NCI-H1417 (cell line): ENCODE results near the gene APCDD1L.

ENCODE experiments used
- DNase-seq, 3 experiments: peaks; one replicate each; lab custom pipeline; 2025; lab: John Stamatoyannopoulos, UW

The APCDD1L gene

DNA sequence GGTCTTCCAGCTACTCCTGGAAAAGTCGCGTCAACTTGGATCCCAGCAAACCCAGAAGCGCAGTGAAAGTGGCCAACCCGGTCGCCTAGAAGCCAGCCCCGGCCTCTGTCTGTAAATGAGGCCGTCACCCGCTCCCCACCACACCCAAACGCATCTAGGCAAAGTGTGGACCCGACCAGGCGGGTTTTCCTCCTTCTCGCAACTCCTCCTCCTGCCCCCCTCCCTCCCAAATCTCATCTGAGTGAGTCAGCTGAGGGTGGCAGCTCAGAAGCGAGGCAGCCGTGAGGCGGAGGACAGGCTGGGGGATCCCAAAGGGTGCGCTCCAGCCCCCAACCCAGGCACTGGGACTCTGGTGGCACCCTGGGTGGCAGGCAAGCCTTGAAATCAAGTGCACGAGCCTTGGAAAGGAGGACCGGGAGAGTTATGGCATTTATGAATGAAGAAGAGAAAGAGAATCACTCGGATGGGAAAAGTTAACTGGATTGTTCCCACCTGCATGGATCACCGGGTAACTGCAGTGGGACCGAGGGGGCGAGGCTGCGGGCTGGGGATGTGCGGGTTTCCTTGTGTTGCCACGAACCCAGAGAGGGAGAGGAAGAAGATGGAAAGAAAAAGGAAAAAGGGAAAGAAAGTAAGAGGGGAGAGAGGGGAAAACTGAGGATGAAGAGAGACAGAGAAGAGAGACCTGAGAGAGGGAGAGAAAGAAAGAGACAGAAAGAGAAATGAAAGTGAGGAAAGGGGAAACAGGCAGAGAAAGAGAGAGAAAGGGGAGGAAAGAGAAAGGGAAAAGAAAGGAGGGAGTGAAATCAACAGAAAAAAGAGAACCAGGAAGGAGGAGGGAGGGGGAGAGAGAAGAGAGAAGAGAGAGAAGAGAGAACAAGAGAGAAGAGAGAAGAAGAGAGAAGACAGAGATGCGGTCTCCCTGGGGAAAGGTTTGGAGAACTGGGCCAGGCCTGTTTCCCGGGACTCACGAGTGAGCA is at the start of gene APCDD1L:
TSS of gene APCDD1L (minus strand) at position 167 of the 980 bp plus-strand sequence. CDS start 692 bp downstream, outside the sequence.
- DNase-seq = no peak

DNA sequence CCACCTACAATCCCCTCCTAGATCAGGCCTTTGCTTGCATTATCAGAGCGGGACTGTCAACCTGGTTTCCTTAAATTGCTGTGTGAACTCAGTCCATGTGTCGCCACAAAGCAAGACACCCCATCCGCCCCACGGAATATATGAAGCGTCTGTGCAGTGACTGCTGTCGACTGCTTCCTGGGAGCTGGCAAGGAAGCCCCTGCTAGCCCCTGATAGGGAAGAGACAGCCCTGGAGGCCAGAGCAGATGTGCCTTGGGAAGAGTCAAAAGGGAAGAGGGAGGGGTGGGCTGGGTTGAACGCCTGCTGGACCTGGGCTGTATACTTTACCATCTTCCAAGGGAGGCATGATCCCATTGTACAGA is 44.1 kb upstream of the APCDD1L start:
- DNase-seq = no peak

DNA sequence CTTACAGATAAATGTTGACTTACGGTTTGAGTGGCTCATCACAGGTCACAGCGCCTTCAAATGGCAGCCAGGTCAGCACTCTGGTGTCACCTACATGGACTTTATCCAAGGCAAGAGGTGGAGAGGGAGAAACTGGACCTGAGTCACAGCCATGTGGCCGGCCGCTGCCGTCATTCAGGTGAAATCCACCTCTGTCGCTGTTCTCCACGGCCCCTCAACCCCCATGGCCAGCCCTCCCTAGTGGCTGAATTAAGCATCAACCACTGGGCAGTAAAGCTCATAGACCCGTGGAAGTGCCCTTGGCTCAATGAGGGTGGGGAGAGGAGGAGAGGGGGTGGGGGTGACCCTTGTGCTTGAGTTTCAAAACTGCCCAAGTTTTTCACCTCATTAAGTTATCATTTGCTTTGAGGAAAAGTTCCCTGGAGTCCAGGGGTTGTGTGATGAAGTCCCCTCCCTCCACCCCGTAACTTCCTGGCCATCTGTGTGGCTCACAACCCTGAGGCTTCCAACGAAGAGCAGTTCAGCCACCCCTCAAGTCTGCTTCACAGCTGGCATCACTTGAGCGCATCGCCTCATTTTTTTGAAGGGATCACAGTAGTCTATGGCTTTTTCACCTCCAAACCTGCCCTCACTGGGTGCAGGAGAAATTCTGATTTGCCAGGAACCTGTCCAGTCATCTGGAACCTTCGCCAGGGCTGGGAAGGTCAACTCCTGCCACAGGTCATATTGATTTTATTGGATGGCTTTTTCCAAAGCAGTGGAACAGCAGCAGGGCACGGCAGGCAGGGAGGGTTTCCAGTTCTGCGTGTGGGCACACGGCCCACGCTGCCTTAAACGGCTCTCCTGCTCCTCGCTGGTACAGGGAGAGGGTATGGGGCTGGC is 43.5 kb upstream of the APCDD1L start:
- DNase-seq = no peak

DNA sequence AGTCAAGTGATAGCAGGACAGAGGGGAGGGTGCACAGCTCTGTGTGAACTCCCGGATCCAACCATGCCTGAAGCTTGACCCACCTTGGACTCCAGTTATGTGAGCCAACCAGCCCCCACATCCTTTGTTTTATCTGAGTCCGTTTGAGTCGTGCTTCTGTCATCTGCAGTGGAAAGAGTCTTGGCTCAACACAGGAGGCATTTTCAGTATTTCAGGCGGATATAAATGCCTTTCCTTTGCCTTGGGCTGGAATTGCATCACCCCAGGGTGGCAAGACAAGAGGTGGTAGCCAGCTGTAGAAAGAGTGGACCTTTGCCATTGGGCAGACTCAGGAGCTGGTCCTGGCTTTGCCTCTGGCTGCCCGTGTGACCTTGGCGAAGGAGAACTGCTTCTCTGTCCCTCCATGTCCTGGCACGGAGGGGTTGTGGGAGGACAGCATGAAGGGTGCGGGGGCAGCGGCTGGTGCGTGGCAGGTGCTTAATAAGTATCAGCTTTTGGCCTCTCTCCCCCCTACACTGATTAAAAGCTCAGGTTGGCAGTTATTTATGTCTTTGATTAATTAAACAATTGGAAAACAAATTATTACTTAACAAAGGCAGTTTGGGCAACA is 42.6 kb upstream of the APCDD1L start:
- no peak for DNase-seq

DNA sequence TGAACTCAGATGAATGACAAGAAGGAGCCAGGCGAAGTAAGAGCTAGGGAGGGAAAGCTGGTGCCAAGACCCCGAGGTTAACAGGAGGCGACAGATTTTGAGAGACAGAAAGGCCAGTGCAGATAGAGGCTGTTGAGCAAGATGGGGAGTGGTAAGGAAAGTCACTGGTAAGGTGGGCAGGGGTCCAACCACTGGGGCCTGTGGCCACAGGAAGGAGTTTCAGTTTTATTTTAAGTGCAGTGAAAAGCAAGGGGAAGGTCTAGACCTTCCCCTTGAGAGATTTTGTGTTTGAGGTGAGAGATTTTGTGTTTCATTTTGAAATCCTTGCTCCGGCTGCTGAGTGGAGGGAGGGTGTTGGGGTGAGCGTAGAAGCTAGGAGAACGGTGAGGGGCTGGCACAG is 41.8 kb upstream of the APCDD1L start:
- DNase-seq = no peak

DNA sequence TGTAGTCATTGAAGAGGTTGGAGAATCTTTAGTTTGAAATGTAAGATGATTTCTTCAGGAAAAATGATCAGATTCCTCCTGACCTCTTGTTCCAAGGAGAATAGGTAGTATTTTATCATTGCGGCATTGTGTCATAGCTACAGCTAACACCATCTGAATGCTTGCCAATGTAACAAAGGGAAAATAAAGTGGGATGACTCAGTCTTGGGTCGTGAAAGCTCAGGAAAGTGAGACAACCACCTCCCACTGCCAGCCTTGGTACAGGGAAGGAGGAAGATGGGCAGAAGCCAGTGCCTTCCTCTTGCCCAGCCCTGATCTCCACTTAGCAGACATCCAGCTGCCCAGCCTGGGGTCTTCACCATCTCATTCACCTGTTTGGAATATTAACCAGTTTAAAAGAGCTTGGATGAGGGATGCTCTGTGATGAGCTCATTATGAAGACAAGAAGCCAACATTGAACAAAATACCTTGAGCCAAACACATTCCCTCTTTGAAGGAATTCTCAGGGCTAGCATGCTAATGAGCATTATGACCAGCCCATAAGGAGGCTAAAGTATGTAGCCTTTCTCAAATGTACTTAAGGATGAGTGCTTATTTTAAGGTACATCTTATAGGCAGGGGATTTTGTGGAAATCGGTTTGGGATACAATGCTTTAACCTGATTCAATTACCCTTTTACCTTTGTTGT is 40.0 kb upstream of the APCDD1L start:
- no peak for DNase-seq

DNA sequence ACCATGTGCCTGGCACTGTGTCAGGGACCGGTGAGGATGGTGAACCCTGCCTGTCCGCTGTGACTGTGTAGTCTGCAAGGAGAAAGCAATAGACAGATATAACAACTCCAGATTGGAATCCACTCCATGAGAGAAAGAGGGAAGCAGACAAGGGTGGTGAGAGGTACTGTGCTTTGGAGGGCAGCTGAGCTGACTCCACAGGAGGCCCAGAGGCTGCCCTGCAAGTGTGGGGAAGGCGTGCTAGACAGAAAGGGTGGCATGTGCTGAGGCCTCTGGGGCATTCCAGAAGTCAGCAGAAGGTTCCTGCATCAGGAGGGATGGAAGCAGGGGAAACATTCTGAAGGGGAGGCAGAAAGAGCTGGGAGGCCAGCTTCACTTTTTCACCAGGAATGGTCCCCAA is 39.3 kb upstream of the APCDD1L start:
- no peak for DNase-seq

DNA sequence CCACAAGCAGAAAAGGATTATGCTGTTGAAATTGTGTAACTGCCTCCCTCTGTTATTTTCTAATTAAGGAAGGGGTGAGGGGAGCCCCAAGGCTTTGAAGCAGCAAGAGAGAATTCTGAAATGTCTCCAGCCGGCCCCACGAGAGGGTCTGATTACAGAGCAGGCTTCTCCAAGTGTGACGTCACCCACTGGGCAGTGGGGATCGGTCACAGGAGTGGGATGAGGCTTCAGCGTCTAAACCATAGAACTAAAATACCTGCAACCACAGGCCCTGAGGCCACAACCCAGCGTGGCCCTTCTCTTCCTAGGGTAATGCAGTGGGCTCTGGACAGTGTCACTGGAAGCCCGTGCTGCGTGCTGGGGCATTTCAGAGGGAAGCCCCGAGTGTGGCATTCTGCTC is 38.6 kb upstream of the APCDD1L start:
- DNase-seq = no peak

DNA sequence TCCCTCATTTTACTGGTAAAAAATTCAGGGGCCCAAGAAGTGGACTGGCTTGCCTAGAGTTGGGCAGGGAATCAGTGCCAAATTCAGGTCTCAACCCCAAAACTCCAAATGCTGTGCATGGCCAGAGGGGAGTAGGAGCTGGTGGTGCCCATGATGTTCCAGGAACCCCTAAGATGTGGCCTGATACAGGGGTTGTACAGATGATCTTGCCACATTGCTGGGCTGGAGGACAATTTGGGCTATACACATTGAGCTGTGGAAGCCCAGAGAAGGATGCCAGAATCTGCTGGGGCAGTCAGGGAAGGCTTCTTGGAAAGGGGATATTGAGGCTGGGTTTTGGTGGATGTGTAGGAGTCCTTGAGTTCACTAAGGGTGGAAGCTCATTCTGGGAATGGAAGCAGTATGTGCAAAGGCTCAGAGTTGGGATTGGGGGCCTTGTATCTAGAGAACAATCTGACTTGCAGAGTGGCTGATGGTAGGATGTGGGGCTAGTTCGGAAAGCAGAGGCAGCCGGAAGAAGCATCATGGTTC is 38.0 kb upstream of the APCDD1L start:
- no peak for DNase-seq

DNA sequence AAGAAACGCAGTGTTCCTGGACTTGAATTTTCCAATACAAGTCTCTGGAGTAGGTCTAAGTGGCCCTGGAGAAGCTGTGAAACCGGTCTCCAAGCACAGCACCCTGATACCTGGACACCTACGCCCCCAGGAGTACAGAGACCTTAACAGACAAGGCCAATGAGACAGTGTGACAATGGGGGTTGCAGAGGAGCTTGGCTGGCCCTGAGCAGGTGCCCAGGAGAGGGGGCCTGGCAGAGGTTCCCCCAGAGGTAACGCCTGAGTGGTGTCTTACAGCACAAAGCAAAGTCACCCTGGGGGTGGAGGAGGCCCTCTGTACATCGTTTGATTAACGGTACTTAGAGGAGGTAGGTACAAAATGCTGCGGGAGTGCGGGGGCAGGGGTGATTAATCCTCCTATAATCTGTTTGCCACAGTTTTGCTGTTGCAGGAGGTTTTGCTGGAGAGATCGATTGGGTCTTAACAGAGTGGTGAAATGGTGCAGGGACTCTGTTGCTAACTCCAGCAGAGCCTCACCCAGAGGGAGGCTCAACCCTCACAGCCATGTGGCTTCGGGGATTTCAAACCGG is 37.3 kb upstream of the APCDD1L start:
- no peak for DNase-seq

DNA sequence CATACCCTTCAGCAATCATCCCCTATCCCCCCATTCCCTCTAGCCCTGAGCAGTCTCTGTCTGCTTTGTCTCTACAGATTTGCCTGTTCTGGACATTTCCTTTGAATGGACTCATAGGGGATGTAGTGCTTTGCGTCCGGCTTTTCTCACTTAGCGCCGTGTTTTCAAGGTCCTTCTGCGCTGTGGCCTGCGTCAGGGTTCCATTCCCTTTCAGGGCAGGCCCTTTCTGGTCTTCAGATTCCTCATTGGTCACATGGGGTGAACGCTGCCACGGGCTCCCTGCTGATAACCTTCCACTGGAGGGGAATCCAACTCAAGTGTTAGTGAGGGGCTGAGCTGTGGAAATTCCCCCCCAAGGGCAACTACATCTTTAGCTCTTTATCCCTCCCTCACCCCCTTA is 36.4 kb upstream of the APCDD1L start:
- DNase-seq = no peak

DNA sequence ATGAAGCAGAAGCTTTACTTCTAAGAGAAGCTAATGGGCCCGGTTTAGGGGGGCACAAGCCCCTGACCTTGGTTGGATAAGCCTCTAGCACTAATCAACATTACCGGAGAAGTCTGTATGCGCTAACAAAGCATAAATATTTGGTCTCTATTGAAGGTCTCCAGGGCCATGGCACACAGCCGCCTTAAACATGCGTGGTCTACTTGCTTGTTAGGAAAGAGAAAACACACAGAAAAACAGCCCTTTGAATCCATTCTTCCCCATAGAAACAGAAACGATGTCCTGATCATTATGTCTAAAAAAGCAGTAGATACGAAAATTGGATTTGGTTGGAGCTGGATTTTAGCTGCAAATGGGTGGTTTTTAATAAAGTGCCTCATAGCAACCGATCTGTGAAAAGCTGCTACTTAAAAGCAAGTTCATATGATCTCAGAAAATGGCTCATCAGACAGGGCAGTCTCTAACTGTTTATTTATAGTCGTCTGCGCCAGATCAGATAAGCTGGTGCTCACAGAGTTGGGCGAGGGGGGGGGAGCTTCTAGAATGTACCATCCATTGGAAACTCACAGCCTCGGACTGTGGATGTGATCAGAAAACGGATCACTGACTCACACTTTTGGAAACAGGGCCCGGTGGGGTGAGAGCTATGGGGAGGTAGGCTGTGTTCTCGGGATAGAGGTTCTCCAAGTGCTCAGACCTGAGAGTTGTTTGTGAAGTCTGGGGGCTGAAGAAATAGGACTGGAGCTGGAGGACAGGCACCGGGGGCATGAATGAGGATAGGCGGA is 35.3 kb upstream of the APCDD1L start:
- DNase-seq = no peak

DNA sequence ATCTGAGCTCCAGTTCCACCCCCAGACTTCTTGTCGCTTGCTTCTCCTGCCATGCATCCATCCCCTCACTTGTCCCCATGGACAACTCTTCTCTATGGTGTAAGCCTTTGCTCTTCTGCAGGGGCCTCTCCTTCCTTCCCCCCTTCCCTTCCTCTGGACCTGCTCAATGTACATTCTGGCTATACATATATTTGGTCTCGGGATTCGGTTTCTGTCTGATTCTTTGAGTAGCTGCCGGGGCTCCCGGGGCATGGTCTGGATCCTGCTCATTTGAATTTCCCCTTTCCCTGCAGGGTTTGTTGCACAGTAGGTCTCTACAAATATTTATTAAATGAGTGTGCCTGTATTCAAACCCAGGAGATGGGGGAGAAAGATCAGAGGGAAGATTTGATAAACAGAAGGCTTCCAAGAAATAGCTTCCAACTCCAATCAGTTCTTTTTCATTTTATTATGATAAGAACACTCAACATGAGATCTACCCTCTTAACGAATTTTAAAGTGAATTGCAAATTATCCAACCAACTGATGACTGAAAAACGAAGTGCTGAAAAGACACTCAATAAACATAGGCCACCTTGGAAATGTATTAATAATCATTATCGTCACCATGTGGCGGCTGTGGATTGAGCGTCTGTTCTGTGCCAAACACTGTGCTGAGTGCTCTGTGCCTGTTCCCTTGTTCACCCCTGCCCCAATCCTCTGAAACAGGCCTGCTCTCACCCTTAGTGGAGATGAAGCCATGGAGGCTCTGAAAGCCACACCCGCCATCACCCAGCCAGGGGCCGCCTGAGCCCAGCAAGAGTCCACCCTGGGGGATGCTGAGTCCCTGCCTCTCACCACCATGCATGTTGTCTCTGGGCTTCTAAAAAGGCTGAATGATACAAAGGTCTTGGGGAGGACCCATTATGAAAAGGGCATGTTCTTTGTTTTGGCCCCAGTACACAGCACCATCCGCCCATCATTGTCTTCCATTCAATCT is 34.3 kb upstream of the APCDD1L start:
- no peak for DNase-seq

DNA sequence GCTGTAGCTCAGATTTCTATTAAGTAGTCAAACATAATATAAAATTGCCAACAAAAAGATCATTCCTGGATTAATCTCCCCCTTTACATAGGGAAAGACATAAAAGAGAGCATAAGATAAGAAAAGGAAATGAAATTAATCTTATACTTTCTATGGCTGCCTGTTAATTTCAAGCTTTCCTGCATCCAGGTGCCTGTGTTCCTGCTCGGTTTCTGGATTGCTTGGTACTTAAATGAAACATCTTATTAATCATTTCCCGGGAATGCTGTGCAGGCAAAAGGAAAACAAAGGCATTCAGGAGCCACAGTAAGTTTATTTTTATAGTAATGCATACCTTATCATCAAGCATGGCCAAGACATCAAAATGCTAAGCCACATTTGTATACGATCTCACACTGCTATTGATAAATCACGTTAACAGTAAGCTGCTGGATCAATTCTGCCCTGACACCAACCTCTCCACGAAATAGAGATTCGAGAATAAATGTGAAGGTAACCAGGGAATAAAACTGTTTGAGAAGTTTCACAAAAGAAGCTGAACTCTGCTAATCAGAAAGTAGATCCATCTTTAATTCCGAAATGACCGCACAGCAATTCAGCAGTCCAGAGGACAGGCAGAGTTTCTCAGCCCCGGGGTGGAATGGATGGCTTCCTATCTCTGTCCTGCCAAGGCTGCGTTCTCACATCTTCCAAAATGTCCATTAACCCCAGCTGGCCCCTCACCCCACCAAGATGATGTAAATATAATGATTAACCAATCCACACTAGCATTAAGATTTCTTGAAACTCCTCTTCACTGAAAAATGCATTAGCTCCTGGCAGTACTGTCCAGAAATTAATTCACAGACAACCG is 32.6 kb upstream of the APCDD1L start:
- DNase-seq = peak in 1 of 3 experiments; percentile 53

DNA sequence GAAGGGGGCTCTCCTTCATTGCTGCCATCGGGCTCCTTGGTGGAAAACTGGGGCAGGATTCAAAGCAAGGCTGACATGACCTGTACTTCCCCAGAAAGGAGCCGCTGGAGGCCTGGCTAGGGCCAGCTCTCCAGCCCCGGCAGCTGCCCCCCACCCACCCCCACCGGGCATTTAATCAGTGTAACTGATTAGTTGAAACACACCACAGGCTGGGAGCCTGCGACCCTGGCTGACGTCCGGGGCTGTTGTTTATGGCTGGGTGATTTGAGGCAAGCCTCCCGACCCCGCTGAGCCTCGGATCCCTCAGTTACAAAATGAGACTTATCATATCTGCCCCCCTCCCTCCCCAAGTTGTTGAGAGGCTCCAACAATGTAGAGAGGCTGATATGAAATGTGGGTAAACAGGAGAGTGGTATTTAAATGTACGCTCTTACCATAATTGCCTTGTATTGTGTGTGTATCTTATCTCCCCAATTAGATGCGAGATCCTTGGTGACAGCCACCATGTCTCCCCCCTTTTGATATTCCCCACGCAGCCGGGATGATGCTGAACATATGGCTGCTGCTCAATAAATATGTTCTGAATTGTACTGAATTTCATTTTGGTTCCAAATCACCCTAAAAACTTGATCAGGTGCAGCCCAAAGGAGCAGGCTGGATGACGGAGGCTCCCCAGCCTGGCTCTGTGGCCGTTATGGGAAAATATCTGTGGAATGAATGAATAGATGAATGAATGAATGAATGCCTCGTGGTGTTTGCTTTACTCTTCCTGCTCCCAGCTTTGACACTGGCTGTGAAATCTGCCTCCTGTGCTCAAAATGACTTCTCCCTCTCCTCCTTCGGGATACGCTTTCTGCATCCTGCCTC is 31.8 kb upstream of the APCDD1L start:
- DNase-seq = peak; percentile 5 to 86 (median 51)

DNA sequence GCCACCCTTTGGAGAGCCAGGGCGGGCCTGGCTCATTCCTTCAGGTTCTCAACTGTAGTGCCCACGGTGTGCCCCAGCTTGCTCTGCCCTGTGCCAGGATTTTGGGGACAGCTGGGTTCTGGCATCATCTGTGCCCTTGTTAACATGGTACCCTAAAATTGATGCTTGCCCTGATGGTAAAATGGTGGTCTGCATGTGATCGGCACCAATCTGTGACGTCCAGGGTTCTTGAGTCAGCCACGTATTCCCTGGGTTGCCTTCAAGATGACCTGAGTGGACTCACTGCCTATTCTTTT is 31.2 kb upstream of the APCDD1L start:
- no peak for DNase-seq
